Right kidney (tissue), 1 donor: Measurements from ENCODE around the gene TAF5.
A peak's percentile ranks its signal among the peaks of the same experiment; 100 is the strongest.
"Not testable (repeated sequence)": the region's sequence is repeated elsewhere in the genome, so short reads cannot be mapped to it uniquely, and the experiment has no call there.

Source experiments
- DNase-seq: peaks from one replicate; pipeline ENCODE4 v3.0.0-alpha.2; 2016

TAF5 gene

GRCh38 chr10:103397191-103397825 lies 29.5 kb downstream of the TAF5 start:
- DNase-seq, result no peak

- DNase-seq, result no peak
These were observed 45.8 kb downstream of the TAF5 start for GRCh38 chr10:103413564-103413963.

- DNase-seq, result no peak
These were observed 47.8 kb downstream of the TAF5 start for GRCh38 chr10:103415581-103415980.

- peak; percentile 19 for DNase-seq
These were observed 48.8 kb downstream of the TAF5 start for GRCh38 chr10:103416436-103417147.

- DNase-seq, result not testable (repeated sequence)
These were observed 49.3 kb downstream of the TAF5 start for GRCh38 chr10:103417148-103417469.

- DNase-seq, result no peak
These were observed 49.8 kb downstream of the TAF5 start for GRCh38 chr10:103417601-103418000.

- DNase-seq, result no peak
These were observed 51.3 kb downstream of the TAF5 start for GRCh38 chr10:103419101-103419500.

- no peak for DNase-seq
These were observed 56.0 kb downstream of the TAF5 start for GRCh38 chr10:103423748-103424147.

GRCh38 chr10:103427866-103428265 lies 60.1 kb downstream of the TAF5 start:
- DNase-seq, result no peak

- no peak for DNase-seq
These were observed 61.3 kb downstream of the TAF5 start for GRCh38 chr10:103428989-103429643.

GRCh38 chr10:103429647-103430046 lies 61.9 kb downstream of the TAF5 start:
- no peak for DNase-seq

GRCh38 chr10:103431902-103432301 lies 64.1 kb downstream of the TAF5 start:
- DNase-seq, result no peak

GRCh38 chr10:103433858-103434257 lies 66.1 kb downstream of the TAF5 start:
- DNase-seq, result no peak
